SK-N-SH treated with all-trans-retinoic acid at 6 μM for 48 hours (cell line): ENCODE measurements around the gene LBX1.

ENCODE experiments used
- ARNTL ChIP-seq: fragments of 450-650 bp; formaldehyde crosslinking; IDR thresholded peaks from 2 replicates; pipeline ENCODE4 v1.5.0; 2020; ENCODE audit warnings: low read depth, mild to moderate bottlenecking, moderate library complexity, borderline replicate concordance
- ESRRG ChIP-seq: fragments of 250-450 bp; sonication (Bioruptor Pico); IDR thresholded peaks from 2 replicates; pipeline ENCODE4 v1.6.1; 2021; ENCODE audit warnings: mild to moderate bottlenecking
- GLIS3 ChIP-seq: fragments of 250-450 bp; sonication (Bioruptor Pico); IDR thresholded peaks from 2 replicates; pipeline ENCODE4 v1.5.0; 2020; ENCODE audit warnings: mild to moderate bottlenecking, moderate library complexity
- RARB ChIP-seq: fragments of 250-450 bp; sonication (Bioruptor Pico); IDR thresholded peaks from 2 replicates; pipeline ENCODE4 v1.8.0; 2021; ENCODE audit warnings: mild to moderate bottlenecking, moderate library complexity
- ZC3H10 ChIP-seq: fragments of 250-450 bp; sonication (Bioruptor Pico); IDR thresholded peaks from 2 replicates; pipeline ENCODE4 v1.5.1; 2021; ENCODE audit warnings: mild to moderate bottlenecking, moderate library complexity
- ZFP3 ChIP-seq: fragments of 250-450 bp; sonication (Bioruptor Pico); IDR thresholded peaks from 2 replicates; pipeline ENCODE4 v1.5.0; 2020; ENCODE audit warnings: mild to moderate bottlenecking, moderate library complexity
- ZNF8 ChIP-seq: fragments of 450-650 bp; formaldehyde crosslinking; IDR thresholded peaks from 2 replicates; pipeline ENCODE4 v1.5.0; 2020; ENCODE audit warnings: mild to moderate bottlenecking, moderate library complexity
- TF ChIP-seq, protein P1 (sequence below): fragments of 250-450 bp; sonication (Bioruptor Pico); IDR thresholded peaks from 2 replicates; pipeline ENCODE4 v1.8.0; 2020; ENCODE audit warnings: mild to moderate bottlenecking, moderate library complexity, borderline replicate concordance
- TF ChIP-seq, protein P2 (sequence below): fragments of 250-450 bp; sonication (Bioruptor Pico); IDR thresholded peaks from 2 replicates; pipeline ENCODE4 v1.5.1; 2020; ENCODE audit warnings: low read depth, mild to moderate bottlenecking, moderate library complexity
- TF ChIP-seq, protein P3 (sequence below): fragments of 250-450 bp; sonication (Bioruptor Pico); IDR thresholded peaks from 2 replicates; pipeline ENCODE4 v1.5.0; 2020; ENCODE audit warnings: mild to moderate bottlenecking, moderate library complexity

DNA sequence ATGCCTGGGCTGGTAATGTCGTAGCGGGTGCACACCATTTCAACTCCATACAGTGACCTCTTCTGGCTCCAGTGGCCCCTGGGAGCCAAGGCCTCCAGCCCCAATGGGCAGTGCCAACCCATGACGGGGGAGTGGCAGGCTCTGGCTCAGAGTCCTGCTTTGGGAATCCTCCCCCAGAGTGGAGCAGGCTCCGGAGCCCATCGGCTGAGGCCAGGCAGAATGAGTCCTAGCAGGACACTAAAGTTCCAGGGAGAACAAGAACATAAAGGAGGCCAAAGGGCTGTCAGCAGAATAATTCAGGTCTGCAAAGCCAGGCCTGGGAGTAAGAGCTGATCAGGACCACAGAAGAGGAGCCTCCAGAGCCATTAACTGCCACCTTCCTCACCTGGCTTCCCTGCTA is 33.3 kb downstream of the LBX1 start:
- TF ChIP-seq, protein P1, sequence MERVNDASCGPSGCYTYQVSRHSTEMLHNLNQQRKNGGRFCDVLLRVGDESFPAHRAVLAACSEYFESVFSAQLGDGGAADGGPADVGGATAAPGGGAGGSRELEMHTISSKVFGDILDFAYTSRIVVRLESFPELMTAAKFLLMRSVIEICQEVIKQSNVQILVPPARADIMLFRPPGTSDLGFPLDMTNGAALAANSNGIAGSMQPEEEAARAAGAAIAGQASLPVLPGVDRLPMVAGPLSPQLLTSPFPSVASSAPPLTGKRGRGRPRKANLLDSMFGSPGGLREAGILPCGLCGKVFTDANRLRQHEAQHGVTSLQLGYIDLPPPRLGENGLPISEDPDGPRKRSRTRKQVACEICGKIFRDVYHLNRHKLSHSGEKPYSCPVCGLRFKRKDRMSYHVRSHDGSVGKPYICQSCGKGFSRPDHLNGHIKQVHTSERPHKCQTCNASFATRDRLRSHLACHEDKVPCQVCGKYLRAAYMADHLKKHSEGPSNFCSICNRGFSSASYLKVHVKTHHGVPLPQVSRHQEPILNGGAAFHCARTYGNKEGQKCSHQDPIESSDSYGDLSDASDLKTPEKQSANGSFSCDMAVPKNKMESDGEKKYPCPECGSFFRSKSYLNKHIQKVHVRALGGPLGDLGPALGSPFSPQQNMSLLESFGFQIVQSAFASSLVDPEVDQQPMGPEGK, result no peak
- TF ChIP-seq, protein P2, sequence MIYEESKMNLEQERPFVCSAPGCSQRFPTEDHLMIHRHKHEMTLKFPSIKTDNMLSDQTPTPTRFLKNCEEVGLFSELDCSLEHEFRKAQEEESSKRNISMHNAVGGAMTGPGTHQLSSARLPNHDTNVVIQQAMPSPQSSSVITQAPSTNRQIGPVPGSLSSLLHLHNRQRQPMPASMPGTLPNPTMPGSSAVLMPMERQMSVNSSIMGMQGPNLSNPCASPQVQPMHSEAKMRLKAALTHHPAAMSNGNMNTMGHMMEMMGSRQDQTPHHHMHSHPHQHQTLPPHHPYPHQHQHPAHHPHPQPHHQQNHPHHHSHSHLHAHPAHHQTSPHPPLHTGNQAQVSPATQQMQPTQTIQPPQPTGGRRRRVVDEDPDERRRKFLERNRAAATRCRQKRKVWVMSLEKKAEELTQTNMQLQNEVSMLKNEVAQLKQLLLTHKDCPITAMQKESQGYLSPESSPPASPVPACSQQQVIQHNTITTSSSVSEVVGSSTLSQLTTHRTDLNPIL (CRISPR knock-in tag), result no peak
- TF ChIP-seq ZC3H10 (CRISPR knock-in tag) (no peak), ARNTL (CRISPR knock-in tag) (no peak), ESRRG (CRISPR knock-in tag) (no peak), GLIS3 (CRISPR knock-in tag) (no peak), RARB (no peak), ZFP3 (CRISPR knock-in tag) (no peak), ZNF8 (CRISPR knock-in tag) (no peak)
- TF ChIP-seq, protein P3, sequence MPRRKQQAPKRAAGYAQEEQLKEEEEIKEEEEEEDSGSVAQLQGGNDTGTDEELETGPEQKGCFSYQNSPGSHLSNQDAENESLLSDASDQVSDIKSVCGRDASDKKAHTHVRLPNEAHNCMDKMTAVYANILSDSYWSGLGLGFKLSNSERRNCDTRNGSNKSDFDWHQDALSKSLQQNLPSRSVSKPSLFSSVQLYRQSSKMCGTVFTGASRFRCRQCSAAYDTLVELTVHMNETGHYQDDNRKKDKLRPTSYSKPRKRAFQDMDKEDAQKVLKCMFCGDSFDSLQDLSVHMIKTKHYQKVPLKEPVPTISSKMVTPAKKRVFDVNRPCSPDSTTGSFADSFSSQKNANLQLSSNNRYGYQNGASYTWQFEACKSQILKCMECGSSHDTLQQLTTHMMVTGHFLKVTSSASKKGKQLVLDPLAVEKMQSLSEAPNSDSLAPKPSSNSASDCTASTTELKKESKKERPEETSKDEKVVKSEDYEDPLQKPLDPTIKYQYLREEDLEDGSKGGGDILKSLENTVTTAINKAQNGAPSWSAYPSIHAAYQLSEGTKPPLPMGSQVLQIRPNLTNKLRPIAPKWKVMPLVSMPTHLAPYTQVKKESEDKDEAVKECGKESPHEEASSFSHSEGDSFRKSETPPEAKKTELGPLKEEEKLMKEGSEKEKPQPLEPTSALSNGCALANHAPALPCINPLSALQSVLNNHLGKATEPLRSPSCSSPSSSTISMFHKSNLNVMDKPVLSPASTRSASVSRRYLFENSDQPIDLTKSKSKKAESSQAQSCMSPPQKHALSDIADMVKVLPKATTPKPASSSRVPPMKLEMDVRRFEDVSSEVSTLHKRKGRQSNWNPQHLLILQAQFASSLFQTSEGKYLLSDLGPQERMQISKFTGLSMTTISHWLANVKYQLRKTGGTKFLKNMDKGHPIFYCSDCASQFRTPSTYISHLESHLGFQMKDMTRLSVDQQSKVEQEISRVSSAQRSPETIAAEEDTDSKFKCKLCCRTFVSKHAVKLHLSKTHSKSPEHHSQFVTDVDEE (CRISPR knock-in tag), result no peak
